Breast epithelium (tissue), 3 donors: ENCODE results near the gene TNFRSF1A.

ENCODE experiments used
- CTCF ChIP-seq, 3 donors: fragments of 450-650 bp; IDR thresholded peaks; one replicate each; pipeline ENCODE4 v1.5.1; 2016 to 2017; ENCODE audit warnings: antibody characterized with exemption in 3 of 3, mild to moderate bottlenecking in 3 of 3, moderate library complexity in 3 of 3
- POLR2A ChIP-seq: fragments of 450-650 bp; IDR thresholded peaks from one replicate; pipeline ENCODE4 v1.6.1; 2016; ENCODE audit warnings: antibody characterized with exemption, mild to moderate bottlenecking, moderate library complexity

GRCh38 chr12:6346235-6346832 is 4.5 kb upstream of the TNFRSF1A start:
- TF ChIP-seq CTCF (IDR thresholded peaks at IDR 0.05) (no peak), POLR2A (no peak)
